WERI-Rb-1 (cell line): ENCODE results near the gene COL15A1.

Source experiments
- DNase-seq: peaks from one replicate; pipeline ENCODE4 v3.0.0-alpha.2; 2020
- H3K27ac ChIP-seq: fragments of 250-450 bp; sonication (Bioruptor Pico); 2 replicates; pipeline ENCODE4 v1.5.1; 2020; ENCODE audit warnings: mild to moderate bottlenecking, moderate library complexity
- H3K27me3 ChIP-seq: fragments of 250-450 bp; sonication (Bioruptor Pico); 2 replicates; pipeline ENCODE4 v1.5.1; 2021; ENCODE audit warnings: mild to moderate bottlenecking, low read depth, moderate library complexity; ENCODE audit not compliant: insufficient read depth, severe bottlenecking
- H3K36me3 ChIP-seq: fragments of 250-450 bp; sonication (Bioruptor Pico); 2 replicates; pipeline ENCODE4 v1.5.1; 2020; ENCODE audit warnings: mild to moderate bottlenecking, moderate library complexity
- H3K4me3 ChIP-seq: 2 replicates; pipeline ENCODE4 v1.5.1; 2011; ENCODE audit warnings: low read depth, mild to moderate bottlenecking, control low read depth, low read length
- H3K9me3 ChIP-seq: fragments of 250-450 bp; sonication (Bioruptor Pico); 2 replicates; pipeline ENCODE4 v1.5.1; 2021; ENCODE audit warnings: mild to moderate bottlenecking, moderate library complexity; ENCODE audit not compliant: severe bottlenecking
- CTCF ChIP-seq: IDR thresholded peaks from 2 replicates; pipeline ENCODE4 v1.5.1; 2011; ENCODE audit warnings: low read depth, mild to moderate bottlenecking, control low read depth, inconsistent platforms, low read length

COL15A1 gene

GRCh38 chr9:99062549-99062948 is 118.8 kb downstream of the COL15A1 start:
- DNase-seq, result no peak
- H3K9me3 ChIP-seq, result no peaks in the 10 kb centered on the region
- TF ChIP-seq CTCF, result no peak
- H3K27ac ChIP-seq, result no peak overlapping the region
- no peaks in the 10 kb centered on the region for H3K36me3 ChIP-seq
- H3K27me3 ChIP-seq, result no peaks in the 10 kb centered on the region
- no peak overlapping the region for H3K4me3 ChIP-seq

- H3K4me3 ChIP-seq, result no peak overlapping the region
- no peak for DNase-seq
- no peaks in the 10 kb centered on the region for H3K9me3 ChIP-seq
- no peak for TF ChIP-seq CTCF
- no peaks in the 10 kb centered on the region for H3K27me3 ChIP-seq
- no peaks in the 10 kb centered on the region for H3K36me3 ChIP-seq
- no peak overlapping the region for H3K27ac ChIP-seq
Observed at GRCh38 chr9:99063522-99063921, 119.8 kb downstream of the COL15A1 start.

- no peaks in the 10 kb centered on the region for H3K9me3 ChIP-seq
- TF ChIP-seq CTCF, result no peak
- DNase-seq, result no peak
- no peak overlapping the region for H3K27ac ChIP-seq
- no peak overlapping the region for H3K4me3 ChIP-seq
- no peaks in the 10 kb centered on the region for H3K36me3 ChIP-seq
- no peaks in the 10 kb centered on the region for H3K27me3 ChIP-seq
Observed at GRCh38 chr9:99066571-99066970, 122.9 kb downstream of the COL15A1 start.

GRCh38 chr9:99069075-99069474 is 125.4 kb downstream of the COL15A1 start:
- DNase-seq, result no peak
- Histone ChIP-seq H3K27me3 (no peaks in the 10 kb centered on the region), H3K27ac (no peak overlapping the region), H3K9me3 (no peaks in the 10 kb centered on the region), H3K36me3 (no peaks in the 10 kb centered on the region), H3K4me3 (no peak overlapping the region)
- no peak for TF ChIP-seq CTCF

- Histone ChIP-seq H3K4me3 (no peak overlapping the region), H3K9me3 (no peaks in the 10 kb centered on the region), H3K36me3 (no peaks in the 10 kb centered on the region), H3K27me3 (no peaks in the 10 kb centered on the region), H3K27ac (no peak overlapping the region)
- no peak for TF ChIP-seq CTCF
- no peak for DNase-seq
Observed at GRCh38 chr9:99069546-99069945, 125.8 kb downstream of the COL15A1 start.

GRCh38 chr9:99070681-99071080 is 127.0 kb downstream of the COL15A1 start:
- Histone ChIP-seq H3K4me3 (no peak overlapping the region), H3K36me3 (no peaks in the 10 kb centered on the region), H3K9me3 (no peaks in the 10 kb centered on the region), H3K27me3 (no peaks in the 10 kb centered on the region), H3K27ac (no peak overlapping the region)
- TF ChIP-seq CTCF, result no peak
- DNase-seq, result no peak
